GM12878 (cell line): ENCODE measurements around the gene PIEZO2. TPM values are rescaled to one million over a fixed set of nuclear protein-coding genes. Genes with fewer than 3 reads are reported as not detected.

Experiments
- ATAC-seq: fragments of 200-7000 bp; cut with Tn5 transposase; 3 replicates; pipeline ENCODE4 v1.9.1; 2020; ENCODE audit warnings: mild to moderate bottlenecking, moderate library complexity
- BruUV-seq: library from RNA; stranded (reverse); fragments of 400-500 nt; replicated peaks from 2 replicates; lab custom pipeline; 2021; lab: Mats Ljungman, UMichigan
- CTCF ChIA-PET: fragments of 300-600 bp; sonication (Branson Sonifier 250); formaldehyde crosslinking; extraction: SDS; loops from one replicate; lab custom pipeline; 2021; ENCODE audit warnings: inconsistent platforms; lab: Yijun Ruan, JAX
- POLR2A ChIA-PET: fragments of 350-600 bp; formaldehyde crosslinking; extraction: SDS; loops from one replicate; lab custom pipeline; 2021; ENCODE audit warnings: inconsistent platforms; lab: Charles Lee
- RAD21 ChIA-PET: fragments of 300-600 bp; sonication (Branson Sonifier 250); formaldehyde crosslinking; loops from one replicate; lab custom pipeline; 2023; ENCODE audit warnings: antibody characterized with exemption; ENCODE audit not compliant: unreplicated experiment; lab: Charles Lee
- SMC1A ChIA-PET: fragments of 300-600 bp; sonication (Branson Sonifier 250); formaldehyde crosslinking; loops from one replicate; lab custom pipeline; 2023; ENCODE audit not compliant: unreplicated experiment, uncharacterized antibody; lab: Charles Lee
- DNase-seq: peaks from one replicate; pipeline ENCODE4 v3.0.0-alpha.2; 2011; ENCODE audit warnings: low read depth, low spot score
- FAIRE-seq: peaks from 3 replicates; lab custom pipeline; 2011; peaks lifted over from hg19 to GRCh38; lab: Jason Lieb, UNC
- H2AFZ ChIP-seq: 2 replicates; pipeline ENCODE4 v1.6.0; 2011; ENCODE audit warnings: low read depth, low read length, control low read depth; ENCODE audit not compliant: control insufficient read depth
- H3K27ac ChIP-seq: 2 replicates; pipeline ENCODE4 v1.5.1; 2011; ENCODE audit warnings: control low read depth; ENCODE audit not compliant: control insufficient read depth, insufficient read depth
- H3K27me3 ChIP-seq, 2 experiments: replicated peaks in 1 of 2; 2 replicates each; pipeline versions ENCODE4 v1.6.0 to v1.6.1; 2011; ENCODE audit warnings: low read length in 1 of 2; ENCODE audit not compliant: control insufficient read depth in 2 of 2, insufficient read depth in 2 of 2
- H3K36me3 ChIP-seq, 2 experiments: 2 replicates each; pipeline ENCODE4 v1.5.1; 2011; ENCODE audit warnings: low read length in 1 of 2; ENCODE audit not compliant: control insufficient read depth in 2 of 2, insufficient read depth in 2 of 2
- H3K4me1 ChIP-seq: 2 replicates; pipeline ENCODE4 v1.6.1; 2011; ENCODE audit warnings: mild to moderate bottlenecking, low read length, moderate library complexity, mixed read lengths; ENCODE audit not compliant: control insufficient read depth, insufficient read depth
- H3K4me2 ChIP-seq: 2 replicates; pipeline ENCODE4 v1.6.0; 2011; ENCODE audit warnings: control low read depth; ENCODE audit not compliant: control insufficient read depth, insufficient read depth
- H3K4me3 ChIP-seq: fragments of 200-600 bp; sonication (generic); 2 replicates; pipeline ENCODE4 v1.5.1; 2016
- H3K79me2 ChIP-seq: 2 replicates; pipeline ENCODE4 v1.6.0; 2011; ENCODE audit warnings: low read length; ENCODE audit not compliant: control insufficient read depth, insufficient read depth
- H3K9ac ChIP-seq: 2 replicates; pipeline ENCODE4 v1.8.0; 2011; ENCODE audit warnings: low read length, control low read depth, mixed read lengths; ENCODE audit not compliant: control insufficient read depth, insufficient read depth
- H3K9me3 ChIP-seq: replicated peaks from 3 replicates; pipeline ENCODE4 v1.5.1; 2011; ENCODE audit warnings: mild to moderate bottlenecking, low read length; ENCODE audit not compliant: control insufficient read depth, insufficient read depth
- H4K20me1 ChIP-seq: 2 replicates; pipeline ENCODE4 v1.6.0; 2011; ENCODE audit not compliant: control insufficient read depth, insufficient read depth
- BHLHE40 ChIP-seq, 2 experiments: fragments of 450-650 bp in 1 of 2; IDR thresholded peaks; 2 replicates each; pipeline ENCODE4 v1.6.1; 2011 to 2017; ENCODE audit warnings: low read depth in 2 of 2, borderline replicate concordance in 1 of 2, improper control_type of control experiment in 1 of 2, low read length in 1 of 2, mild to moderate bottlenecking in 1 of 2
- BRCA1 ChIP-seq: IDR thresholded peaks from 2 replicates; pipeline ENCODE4 v1.6.1; 2011; ENCODE audit warnings: low read depth, low read length, improper control_type of control experiment
- CREM ChIP-seq: IDR thresholded peaks from 2 replicates; pipeline ENCODE4 v1.6.1; 2014; ENCODE audit warnings: antibody characterized with exemption, low read depth
- FOXK2 ChIP-seq: fragments of 450-650 bp; IDR thresholded peaks from 2 replicates; pipeline ENCODE4 v1.6.1; 2017; ENCODE audit warnings: mild to moderate bottlenecking, moderate library complexity
- IKZF2 ChIP-seq, 2 experiments: fragments of 450-650 bp; IDR thresholded peaks; 2 replicates each; pipeline ENCODE4 v1.6.1; 2017; ENCODE audit warnings: mild to moderate bottlenecking in 2 of 2, moderate library complexity in 2 of 2
- IRF4 ChIP-seq: IDR thresholded peaks from 2 replicates; pipeline ENCODE4 v1.6.1; 2011; ENCODE audit warnings: low read depth, low read length
- JUNB ChIP-seq: IDR thresholded peaks from 2 replicates; pipeline ENCODE4 v1.6.1; 2016; ENCODE audit warnings: antibody characterized with exemption, mild to moderate bottlenecking
- MEF2A ChIP-seq: IDR thresholded peaks from 2 replicates; pipeline ENCODE4 v1.6.1; 2011; ENCODE audit warnings: low read depth, mild to moderate bottlenecking, low read length, moderate library complexity; ENCODE audit not compliant: insufficient read depth
- NBN ChIP-seq: fragments of 450-650 bp; IDR thresholded peaks from 2 replicates; pipeline ENCODE4 v1.6.1; 2016
- NFIC ChIP-seq: IDR thresholded peaks from 2 replicates; pipeline ENCODE4 v1.6.1; 2012; ENCODE audit warnings: low read depth, mild to moderate bottlenecking, inconsistent platforms, low read length, moderate library complexity
- POLR2AphosphoS5 ChIP-seq: IDR thresholded peaks from 2 replicates; pipeline ENCODE4 v1.6.1; 2011; ENCODE audit warnings: mild to moderate bottlenecking, low read length, inconsistent platforms
- SIX5 ChIP-seq: IDR thresholded peaks from 2 replicates; pipeline ENCODE4 v1.6.1; 2011; ENCODE audit warnings: mild to moderate bottlenecking, low read depth, low read length, moderate library complexity; ENCODE audit not compliant: severe bottlenecking
- SPI1 ChIP-seq: IDR thresholded peaks from 2 replicates; pipeline ENCODE4 v1.6.1; 2011; ENCODE audit warnings: low read depth, mild to moderate bottlenecking, low read length, moderate library complexity, borderline replicate concordance; ENCODE audit not compliant: insufficient read depth
- WGBS: methylation state at CpG from one replicate; pipeline ENCODE4 v1.1.6; 2016; ENCODE audit warnings: low lambda C conversion rate; ENCODE audit not compliant: insufficient replicate concordance, insufficient coverage; ENCODE audit errors: missing lambda C conversion rate; 5-methylcytosine and 5-hydroxymethylcytosine counted together
- in situ Hi-C: fragments of 300-500 bp; cut with MboI; formaldehyde crosslinking; loops from 9 replicates; pipeline ENCODE4 v1.14.3; 2018; ENCODE audit warnings: mixed read lengths
- intact Hi-C: fragments of 100-400 bp; cut with micrococcal nuclease; formaldehyde crosslinking; loops from one replicate; pipeline ENCODE4 v1.14.2; 2022; ENCODE audit not compliant: unreplicated experiment
- polyA plus RNA-seq, 11 experiments: library from polyadenylated mRNA; depleted of rRNA in 4 of 11; unstranded in 6 of 11; stranded (reverse) in 5 of 11; fragments of >200 nt; fragmentation: Nextera tagmentation in 4 of 11; fragmentation: Illumina TruSeq in 1 of 11; extraction: Ambion mirVana in 4 of 11; extraction: Trizol in 1 of 11; gene quantifications; 1 replicate in 1 of 11; 2 replicates in 10 of 11; pipeline versions ENCODE4 v1.2.1 to v1.2.3, GENCODE V29; 2011 to 2016; ENCODE audit warnings: inconsistent platforms in 2 of 11, missing spikeins in 2 of 11, low read depth in 1 of 11
- total RNA-seq, 4 experiments: library from RNA; depleted of rRNA in 3 of 4; stranded (reverse); fragments of >200 nt in 3 of 4; fragmentation: Illumina TruSeq in 1 of 4; extraction: Trizol in 1 of 4; gene quantifications; 2 replicates each; pipeline versions ENCODE4 v1.2.1 to v1.2.3, GENCODE V29; 2013 to 2021
- TF ChIP-seq, protein P1 (sequence below), 3 experiments: IDR thresholded peaks in 2 of 3; conservative IDR thresholded peaks in 1 of 3; 2 replicates each; pipeline ENCODE4 v1.5.1; 2011; ENCODE audit warnings: low read depth in 3 of 3, low read length in 3 of 3, mild to moderate bottlenecking in 3 of 3, control low read depth in 2 of 3, moderate library complexity in 2 of 3, inconsistent platforms in 1 of 3, mixed read lengths in 1 of 3; ENCODE audit not compliant: control insufficient read depth in 2 of 3, insufficient read depth in 1 of 3; ENCODE audit errors: extremely low read depth in 1 of 3
- TF ChIP-seq, protein P2 (sequence below): fragments of 450-650 bp; IDR thresholded peaks from 2 replicates; pipeline ENCODE4 v1.6.1; 2017; ENCODE audit warnings: mild to moderate bottlenecking, moderate library complexity
- TF ChIP-seq, protein P3 (sequence below): IDR thresholded peaks from 2 replicates; pipeline ENCODE4 v1.6.1; 2012; ENCODE audit warnings: low read depth, low read length, improper control_type of control experiment
- TF ChIP-seq, protein P4 (sequence below): IDR thresholded peaks from 2 replicates; pipeline ENCODE4 v1.6.1; 2011; ENCODE audit warnings: low read depth, mild to moderate bottlenecking, low read length, moderate library complexity, borderline replicate concordance; ENCODE audit errors: extremely low read depth

The PIEZO2 gene
- total and polyA plus RNA-seq, 10 of the 15 experiments (the other 5 are each of a cell fraction or from before 2014, with no cell fraction given) = 6.7 to 42.3 (median 27.4) TPM

DNA sequence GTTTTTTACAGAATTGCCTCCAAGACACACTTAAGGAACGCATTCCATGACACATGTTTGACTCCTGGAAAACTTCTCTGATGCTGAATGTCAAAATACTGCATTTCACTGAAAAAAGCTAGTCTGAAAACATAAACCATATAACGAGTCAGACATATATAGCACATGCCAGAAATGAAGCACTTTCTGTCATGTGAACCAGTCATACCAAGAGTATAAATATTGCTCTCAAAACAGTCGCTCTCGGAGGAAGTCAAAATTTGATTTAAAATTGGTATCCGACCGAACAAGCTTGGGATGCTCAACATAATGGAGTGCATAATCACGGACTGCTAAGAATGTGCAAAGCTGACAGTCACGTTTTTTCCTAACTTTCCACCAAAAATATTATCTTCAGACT, 115.9 kb downstream of the PIEZO2 start:
- FAIRE-seq = no peak
- WGBS = 18% methylated on average over 8 of the region's 8 CpGs
- TF ChIP-seq, protein P1, sequence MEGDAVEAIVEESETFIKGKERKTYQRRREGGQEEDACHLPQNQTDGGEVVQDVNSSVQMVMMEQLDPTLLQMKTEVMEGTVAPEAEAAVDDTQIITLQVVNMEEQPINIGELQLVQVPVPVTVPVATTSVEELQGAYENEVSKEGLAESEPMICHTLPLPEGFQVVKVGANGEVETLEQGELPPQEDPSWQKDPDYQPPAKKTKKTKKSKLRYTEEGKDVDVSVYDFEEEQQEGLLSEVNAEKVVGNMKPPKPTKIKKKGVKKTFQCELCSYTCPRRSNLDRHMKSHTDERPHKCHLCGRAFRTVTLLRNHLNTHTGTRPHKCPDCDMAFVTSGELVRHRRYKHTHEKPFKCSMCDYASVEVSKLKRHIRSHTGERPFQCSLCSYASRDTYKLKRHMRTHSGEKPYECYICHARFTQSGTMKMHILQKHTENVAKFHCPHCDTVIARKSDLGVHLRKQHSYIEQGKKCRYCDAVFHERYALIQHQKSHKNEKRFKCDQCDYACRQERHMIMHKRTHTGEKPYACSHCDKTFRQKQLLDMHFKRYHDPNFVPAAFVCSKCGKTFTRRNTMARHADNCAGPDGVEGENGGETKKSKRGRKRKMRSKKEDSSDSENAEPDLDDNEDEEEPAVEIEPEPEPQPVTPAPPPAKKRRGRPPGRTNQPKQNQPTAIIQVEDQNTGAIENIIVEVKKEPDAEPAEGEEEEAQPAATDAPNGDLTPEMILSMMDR (IDR thresholded peaks at IDR 0.05 in 2 of 3, conservative IDR thresholded peaks at IDR 0.05 in 1 of 3; ENCODE audit: control insufficient read depth in 2 of 3, extremely low read depth in 1 of 3, insufficient read depth in 1 of 3, low read depth in 3 of 3, low read length in 3 of 3) = no peak
- TF ChIP-seq BRCA1 (no peak), SPI1 (peak; percentile 24; the same call in 1 of the 2 replicates), NBN (no peak), NFIC (peak; percentile 44; the same call in 1 of the 2 replicates), POLR2AphosphoS5 (no peak), CREM (peak; percentile 29; the same call in 1 of the 2 replicates), IKZF2 (IDR thresholded peaks at IDR 0.05) (no peak), BHLHE40 (IDR thresholded peaks at IDR 0.05; ENCODE audit: borderline replicate concordance in 1 of 2, low read depth in 2 of 2, low read length in 1 of 2) (peak; percentile 47 to 59; a peak in 2 of 4 replicates), SIX5 (no peak), FOXK2 (no peak), MEF2A (0 out of 2 replicates have a peak, but pooled peaks have one; percentile 41), JUNB (peak; percentile 86), IRF4 (peak; percentile 84)
- TF ChIP-seq, protein P2, sequence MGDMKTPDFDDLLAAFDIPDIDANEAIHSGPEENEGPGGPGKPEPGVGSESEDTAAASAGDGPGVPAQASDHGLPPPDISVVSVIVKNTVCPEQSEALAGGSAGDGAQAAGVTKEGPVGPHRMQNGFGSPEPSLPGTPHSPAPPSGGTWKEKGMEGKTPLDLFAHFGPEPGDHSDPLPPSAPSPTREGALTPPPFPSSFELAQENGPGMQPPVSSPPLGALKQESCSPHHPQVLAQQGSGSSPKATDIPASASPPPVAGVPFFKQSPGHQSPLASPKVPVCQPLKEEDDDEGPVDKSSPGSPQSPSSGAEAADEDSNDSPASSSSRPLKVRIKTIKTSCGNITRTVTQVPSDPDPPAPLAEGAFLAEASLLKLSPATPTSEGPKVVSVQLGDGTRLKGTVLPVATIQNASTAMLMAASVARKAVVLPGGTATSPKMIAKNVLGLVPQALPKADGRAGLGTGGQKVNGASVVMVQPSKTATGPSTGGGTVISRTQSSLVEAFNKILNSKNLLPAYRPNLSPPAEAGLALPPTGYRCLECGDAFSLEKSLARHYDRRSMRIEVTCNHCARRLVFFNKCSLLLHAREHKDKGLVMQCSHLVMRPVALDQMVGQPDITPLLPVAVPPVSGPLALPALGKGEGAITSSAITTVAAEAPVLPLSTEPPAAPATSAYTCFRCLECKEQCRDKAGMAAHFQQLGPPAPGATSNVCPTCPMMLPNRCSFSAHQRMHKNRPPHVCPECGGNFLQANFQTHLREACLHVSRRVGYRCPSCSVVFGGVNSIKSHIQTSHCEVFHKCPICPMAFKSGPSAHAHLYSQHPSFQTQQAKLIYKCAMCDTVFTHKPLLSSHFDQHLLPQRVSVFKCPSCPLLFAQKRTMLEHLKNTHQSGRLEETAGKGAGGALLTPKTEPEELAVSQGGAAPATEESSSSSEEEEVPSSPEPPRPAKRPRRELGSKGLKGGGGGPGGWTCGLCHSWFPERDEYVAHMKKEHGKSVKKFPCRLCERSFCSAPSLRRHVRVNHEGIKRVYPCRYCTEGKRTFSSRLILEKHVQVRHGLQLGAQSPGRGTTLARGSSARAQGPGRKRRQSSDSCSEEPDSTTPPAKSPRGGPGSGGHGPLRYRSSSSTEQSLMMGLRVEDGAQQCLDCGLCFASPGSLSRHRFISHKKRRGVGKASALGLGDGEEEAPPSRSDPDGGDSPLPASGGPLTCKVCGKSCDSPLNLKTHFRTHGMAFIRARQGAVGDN = no peak
- TF ChIP-seq, protein P3, sequence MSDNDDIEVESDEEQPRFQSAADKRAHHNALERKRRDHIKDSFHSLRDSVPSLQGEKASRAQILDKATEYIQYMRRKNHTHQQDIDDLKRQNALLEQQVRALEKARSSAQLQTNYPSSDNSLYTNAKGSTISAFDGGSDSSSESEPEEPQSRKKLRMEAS = no peak
- TF ChIP-seq, protein P4, sequence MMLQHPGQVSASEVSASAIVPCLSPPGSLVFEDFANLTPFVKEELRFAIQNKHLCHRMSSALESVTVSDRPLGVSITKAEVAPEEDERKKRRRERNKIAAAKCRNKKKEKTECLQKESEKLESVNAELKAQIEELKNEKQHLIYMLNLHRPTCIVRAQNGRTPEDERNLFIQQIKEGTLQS = no peak

More for the DNA sequence above, 115.9 kb downstream of the PIEZO2 start:
- Histone ChIP-seq H3K9me3 (peaks cover 2% of the 10 kb centered on the region; the same call in 2 of the 3 replicates), H3K4me2 (peak overlapping the region; percentile 23), H3K4me1 (peaks cover 40% of the 10 kb centered on the region), H3K36me3 (peaks cover 0 to 3% of the 10 kb centered on the region in 2 experiments; a peak in 1 of 4 replicates), H3K9ac (no peak overlapping the region), H3K27ac (peak overlapping the region; percentile 17; the same call in 1 of the 2 replicates), H2AFZ (no peak overlapping the region), H4K20me1 (no peaks in the 10 kb centered on the region), H3K79me2 (peaks cover 72% of the 10 kb centered on the region), H3K27me3 (no peaks in the 10 kb centered on the region), H3K4me3 (no peak overlapping the region)
- peak; percentile 22; the same call in 2 of the 3 replicates for ATAC-seq
- no TSS peak for BruUV-seq
- ChIA-PET CTCF (interaction anchor here (1.0 to 2.0 kb wide), 3 partner anchors 9 to 113 kb away, joined by 4 to 10 read pairs (median 6); no protein-coding TSS in a partner anchor), RAD21 (interaction anchor here (0.7 to 2.0 kb wide), 2 partner anchors 117 to 182 kb away, joined by 3 to 6 read pairs; partner anchors contain the start of gene PIEZO2), POLR2A (interaction anchor here (0.7 kb wide), 1 partner anchor 13 kb away, joined by 3 read pairs; no protein-coding TSS in a partner anchor), SMC1A (interaction anchor here (1.1 to 10.8 kb wide), 6 partner anchors 9 to 156 kb away, joined by 4 to 118 read pairs (median 9); no protein-coding TSS in a partner anchor)
- in situ Hi-C loops (no loop called here), intact Hi-C loops (no loop called here)
- no peak for DNase-seq
